ENCODE measurements around the gene FBRSL1.

DNA sequence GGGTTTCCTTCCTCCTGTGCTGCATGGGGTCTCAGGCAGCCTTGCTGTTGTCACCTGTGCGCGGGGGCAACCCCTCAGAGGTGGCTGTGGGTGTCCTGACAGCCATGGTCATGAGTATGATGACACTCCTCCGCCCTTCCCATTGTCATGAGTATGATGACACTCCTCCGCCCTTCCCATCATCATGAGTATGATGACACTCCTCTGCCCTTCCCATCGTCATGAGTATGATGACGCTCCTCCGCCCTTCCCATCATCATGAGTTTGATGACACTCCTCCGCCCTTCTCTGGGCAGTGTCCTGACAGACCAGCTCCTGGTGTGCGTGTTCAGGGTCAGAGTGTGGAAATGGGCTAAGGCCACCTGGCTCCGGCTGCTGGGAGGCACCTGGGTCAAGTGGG, 40.0 kb downstream of the FBRSL1 start:
- TF ChIP-seq POLR2A (IDR thresholded peaks at IDR 0.05) (no peak), CTCF (IDR thresholded peaks at IDR 0.05) (no peak)

Measured in ovary (tissue), 3 donors.